HepG2 (cell line): ENCODE data around the gene TMEM184B. TPM values are rescaled to one million over a fixed set of nuclear protein-coding genes. Genes with fewer than 3 reads are reported as not detected.
A peak's percentile ranks its signal among the peaks of the same experiment; 100 is the strongest.

Source experiments
- AKAP8 ChIP-seq: sonication (generic); formaldehyde crosslinking; IDR thresholded peaks from 2 replicates; pipeline ENCODE4 v1.5.1; 2020; ENCODE audit warnings: mild to moderate bottlenecking, missing genetic modification reagents
- CERS6 ChIP-seq: sonication (generic); formaldehyde crosslinking; IDR thresholded peaks from 2 replicates; pipeline ENCODE4 v1.5.0; 2020; ENCODE audit warnings: missing genetic modification reagents
- HDAC6 ChIP-seq: fragments of 200-600 bp; sonication (generic); IDR thresholded peaks from 2 replicates; pipeline ENCODE4 v1.7.0; 2017; ENCODE audit warnings: mild to moderate bottlenecking, antibody characterized with exemption, low read length, low read depth
- IKZF4 ChIP-seq: sonication (generic); formaldehyde crosslinking; IDR thresholded peaks from 2 replicates; pipeline ENCODE4 v1.5.1; 2020; ENCODE audit warnings: borderline replicate concordance, mild to moderate bottlenecking, low read depth, missing genetic modification reagents; ENCODE audit errors: not compliant biosample characterization
- KLF6 ChIP-seq: IDR thresholded peaks from 2 replicates; pipeline ENCODE4 v1.8.0; 2016; ENCODE audit warnings: missing biosample characterization, missing genetic modification reagents
- PHF5A ChIP-seq: IDR thresholded peaks from one replicate; pipeline ENCODE4 v1.6.1; 2018; ENCODE audit warnings: low read depth, missing genetic modification reagents; ENCODE audit not compliant: unreplicated experiment
- PHF8 ChIP-seq: sonication (generic); formaldehyde crosslinking; IDR thresholded peaks from 2 replicates; pipeline ENCODE4 v1.5.0; 2020; ENCODE audit warnings: missing genetic modification reagents
- STAT5B ChIP-seq: sonication (generic); formaldehyde crosslinking; IDR thresholded peaks from 2 replicates; pipeline ENCODE4 v1.4.0; 2020; ENCODE audit warnings: missing genetic modification reagents
- TFAP4 ChIP-seq: sonication (generic); IDR thresholded peaks from 2 replicates; pipeline ENCODE4 v1.6.1; 2016; ENCODE audit warnings: low read depth, borderline replicate concordance
- ZFP62 ChIP-seq: sonication (generic); formaldehyde crosslinking; IDR thresholded peaks from 2 replicates; pipeline ENCODE4 v1.4.0; 2020; ENCODE audit warnings: missing genetic modification reagents
- ZNF24 ChIP-seq: fragments of 450-650 bp; IDR thresholded peaks from 2 replicates; pipeline ENCODE4 v1.6.1; 2017; ENCODE audit warnings: antibody characterized with exemption, mild to moderate bottlenecking
- ZNF674 ChIP-seq: sonication (generic); formaldehyde crosslinking; IDR thresholded peaks from 2 replicates; pipeline ENCODE4 v1.5.0; 2020; ENCODE audit warnings: low read depth, mild to moderate bottlenecking, missing genetic modification reagents
- ZNF704 ChIP-seq: sonication (generic); formaldehyde crosslinking; IDR thresholded peaks from 2 replicates; pipeline ENCODE4 v1.8.1; 2023; ENCODE audit warnings: mild to moderate bottlenecking, inconsistent platforms, moderate library complexity, missing genetic modification reagents, borderline replicate concordance
- polyA plus RNA-seq, 8 experiments: library from polyadenylated mRNA; depleted of rRNA in 3 of 8; stranded (reverse) in 7 of 8; unstranded in 1 of 8; fragments of >200 nt; fragmentation: Illumina TruSeq in 4 of 8; extraction: Trizol in 4 of 8; gene quantifications; 2 replicates each; pipeline versions ENCODE4 v1.2.1 to v1.2.3, GENCODE V29; 2011 to 2016; ENCODE audit warnings: low read depth in 4 of 8, missing spikeins in 1 of 8, mixed read lengths in 1 of 8; ENCODE audit not compliant: insufficient read depth in 1 of 8
- total RNA-seq, 5 experiments: library from RNA; depleted of rRNA; stranded (reverse); fragments of >200 nt; fragmentation: Illumina TruSeq; extraction: Trizol; gene quantifications; 2 replicates each; pipeline ENCODE4 v1.2.3, GENCODE V29; 2016; ENCODE audit warnings: low read depth in 1 of 5
- TF ChIP-seq, protein P1 (sequence below): sonication (generic); formaldehyde crosslinking; IDR thresholded peaks from 2 replicates; pipeline ENCODE4 v1.5.0; 2020; ENCODE audit warnings: mild to moderate bottlenecking, missing genetic modification reagents
- TF ChIP-seq, protein P2 (sequence below): sonication (generic); formaldehyde crosslinking; IDR thresholded peaks from 2 replicates; pipeline ENCODE4 v1.8.1; 2023; ENCODE audit warnings: missing genetic modification reagents, inconsistent platforms, borderline replicate concordance
- TF ChIP-seq, protein P3 (sequence below): sonication (generic); formaldehyde crosslinking; IDR thresholded peaks from 2 replicates; pipeline ENCODE4 v1.9.0; 2021; ENCODE audit warnings: missing genetic modification reagents, borderline replicate concordance
- TF ChIP-seq, protein P4 (sequence below): IDR thresholded peaks from 2 replicates; pipeline ENCODE4 v1.6.1; 2016; ENCODE audit warnings: missing compliant biosample characterization, missing genetic modification reagents, borderline replicate concordance

Gene TMEM184B
- total and polyA plus RNA-seq, 2 of the 13 experiments (the other 11 are each of a cell fraction or from before 2014, with no cell fraction given) = 15.9 to 16.0 TPM

- TF ChIP-seq, protein P1, sequence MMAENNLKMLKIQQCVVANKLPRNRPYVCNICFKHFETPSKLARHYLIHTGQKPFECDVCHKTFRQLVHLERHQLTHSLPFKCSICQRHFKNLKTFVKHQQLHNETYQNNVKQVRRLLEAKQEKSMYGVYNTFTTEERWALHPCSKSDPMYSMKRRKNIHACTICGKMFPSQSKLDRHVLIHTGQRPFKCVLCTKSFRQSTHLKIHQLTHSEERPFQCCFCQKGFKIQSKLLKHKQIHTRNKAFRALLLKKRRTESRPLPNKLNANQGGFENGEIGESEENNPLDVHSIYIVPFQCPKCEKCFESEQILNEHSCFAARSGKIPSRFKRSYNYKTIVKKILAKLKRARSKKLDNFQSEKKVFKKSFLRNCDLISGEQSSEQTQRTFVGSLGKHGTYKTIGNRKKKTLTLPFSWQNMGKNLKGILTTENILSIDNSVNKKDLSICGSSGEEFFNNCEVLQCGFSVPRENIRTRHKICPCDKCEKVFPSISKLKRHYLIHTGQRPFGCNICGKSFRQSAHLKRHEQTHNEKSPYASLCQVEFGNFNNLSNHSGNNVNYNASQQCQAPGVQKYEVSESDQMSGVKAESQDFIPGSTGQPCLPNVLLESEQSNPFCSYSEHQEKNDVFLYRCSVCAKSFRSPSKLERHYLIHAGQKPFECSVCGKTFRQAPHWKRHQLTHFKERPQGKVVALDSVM (CRISPR knock-in tag) = 0 out of 2 replicates have a peak, but pooled peaks have one; percentile 21
- TF ChIP-seq STAT5B (CRISPR knock-in tag) (no peak), HDAC6 (no peak), ZNF674 (CRISPR knock-in tag) (no peak), TFAP4 (no peak), ZNF704 (CRISPR knock-in tag) (no peak), PHF8 (CRISPR knock-in tag) (0 out of 2 replicates have a peak, but pooled peaks have one; percentile 18), KLF6 (no peak), ZFP62 (CRISPR knock-in tag) (no peak), PHF5A (CRISPR knock-in tag) (no peak), CERS6 (CRISPR knock-in tag) (no peak), IKZF4 (CRISPR knock-in tag) (no peak), AKAP8 (CRISPR knock-in tag) (no peak), ZNF24 (no peak)
- TF ChIP-seq, protein P2, sequence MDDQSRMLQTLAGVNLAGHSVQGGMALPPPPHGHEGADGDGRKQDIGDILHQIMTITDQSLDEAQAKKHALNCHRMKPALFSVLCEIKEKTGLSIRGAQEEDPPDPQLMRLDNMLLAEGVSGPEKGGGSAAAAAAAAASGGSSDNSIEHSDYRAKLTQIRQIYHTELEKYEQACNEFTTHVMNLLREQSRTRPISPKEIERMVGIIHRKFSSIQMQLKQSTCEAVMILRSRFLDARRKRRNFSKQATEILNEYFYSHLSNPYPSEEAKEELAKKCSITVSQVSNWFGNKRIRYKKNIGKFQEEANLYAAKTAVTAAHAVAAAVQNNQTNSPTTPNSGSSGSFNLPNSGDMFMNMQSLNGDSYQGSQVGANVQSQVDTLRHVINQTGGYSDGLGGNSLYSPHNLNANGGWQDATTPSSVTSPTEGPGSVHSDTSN (CRISPR knock-in tag) = no peak
- TF ChIP-seq, protein P3, sequence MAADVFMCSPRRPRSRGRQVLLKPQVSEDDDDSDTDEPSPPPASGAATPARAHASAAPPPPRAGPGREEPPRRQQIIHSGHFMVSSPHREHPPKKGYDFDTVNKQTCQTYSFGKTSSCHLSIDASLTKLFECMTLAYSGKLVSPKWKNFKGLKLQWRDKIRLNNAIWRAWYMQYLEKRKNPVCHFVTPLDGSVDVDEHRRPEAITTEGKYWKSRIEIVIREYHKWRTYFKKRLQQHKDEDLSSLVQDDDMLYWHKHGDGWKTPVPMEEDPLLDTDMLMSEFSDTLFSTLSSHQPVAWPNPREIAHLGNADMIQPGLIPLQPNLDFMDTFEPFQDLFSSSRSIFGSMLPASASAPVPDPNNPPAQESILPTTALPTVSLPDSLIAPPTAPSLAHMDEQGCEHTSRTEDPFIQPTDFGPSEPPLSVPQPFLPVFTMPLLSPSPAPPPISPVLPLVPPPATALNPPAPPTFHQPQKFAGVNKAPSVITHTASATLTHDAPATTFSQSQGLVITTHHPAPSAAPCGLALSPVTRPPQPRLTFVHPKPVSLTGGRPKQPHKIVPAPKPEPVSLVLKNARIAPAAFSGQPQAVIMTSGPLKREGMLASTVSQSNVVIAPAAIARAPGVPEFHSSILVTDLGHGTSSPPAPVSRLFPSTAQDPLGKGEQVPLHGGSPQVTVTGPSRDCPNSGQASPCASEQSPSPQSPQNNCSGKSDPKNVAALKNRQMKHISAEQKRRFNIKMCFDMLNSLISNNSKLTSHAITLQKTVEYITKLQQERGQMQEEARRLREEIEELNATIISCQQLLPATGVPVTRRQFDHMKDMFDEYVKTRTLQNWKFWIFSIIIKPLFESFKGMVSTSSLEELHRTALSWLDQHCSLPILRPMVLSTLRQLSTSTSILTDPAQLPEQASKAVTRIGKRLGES = no peak
- TF ChIP-seq, protein P4, sequence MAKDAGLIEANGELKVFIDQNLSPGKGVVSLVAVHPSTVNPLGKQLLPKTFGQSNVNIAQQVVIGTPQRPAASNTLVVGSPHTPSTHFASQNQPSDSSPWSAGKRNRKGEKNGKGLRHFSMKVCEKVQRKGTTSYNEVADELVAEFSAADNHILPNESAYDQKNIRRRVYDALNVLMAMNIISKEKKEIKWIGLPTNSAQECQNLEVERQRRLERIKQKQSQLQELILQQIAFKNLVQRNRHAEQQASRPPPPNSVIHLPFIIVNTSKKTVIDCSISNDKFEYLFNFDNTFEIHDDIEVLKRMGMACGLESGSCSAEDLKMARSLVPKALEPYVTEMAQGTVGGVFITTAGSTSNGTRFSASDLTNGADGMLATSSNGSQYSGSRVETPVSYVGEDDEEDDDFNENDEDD (CRISPR knock-in tag) = no peak
Measured at GRCh38 chr22:38314933-38315822, 42.4 kb upstream of the TMEM184B start (continued).
